Panc1 (cell line): ENCODE measurements around the gene CCDC14. TPM values are rescaled to one million over a fixed set of nuclear protein-coding genes. Genes with fewer than 3 reads are reported as not detected.
A peak's percentile ranks its signal among the peaks of the same experiment; 100 is the strongest.
"Not testable (repeated sequence)": the region's sequence is repeated elsewhere in the genome, so short reads cannot be mapped to it uniquely, and the experiment has no call there.

ENCODE experiments used
- ATAC-seq: fragments of 200-7000 bp; cut with Tn5 transposase; 2 replicates; pipeline ENCODE4 v1.9.1; 2020; ENCODE audit warnings: mild to moderate bottlenecking, moderate library complexity
- BruUV-seq: library from RNA; stranded (reverse); fragments of 400-500 nt; replicated peaks from 2 replicates; lab custom pipeline; 2021; lab: Mats Ljungman, UMichigan
- CTCF ChIA-PET: fragments of 300-600 bp; sonication (Branson Sonifier 250); formaldehyde crosslinking; loops from one replicate; lab custom pipeline; 2022; ENCODE audit warnings: antibody characterized with exemption; lab: Charles Lee
- POLR2A ChIA-PET: fragments of 300-600 bp; sonication (Branson Sonifier 250); formaldehyde crosslinking; loops from one replicate; lab custom pipeline; 2022; ENCODE audit warnings: antibody characterized with exemption; lab: Charles Lee
- DNase-seq: peaks from one replicate; pipeline ENCODE4 v3.0.0-alpha.2; 2010; ENCODE audit warnings: low read depth, low spot score
- H3K27ac ChIP-seq: 2 replicates; pipeline ENCODE4 v1.5.1; 2011; ENCODE audit warnings: mild to moderate bottlenecking, low read length, inconsistent platforms
- H3K27me3 ChIP-seq: fragments of 200-500 bp; sonication (Bioruptor generic); 2 replicates; pipeline ENCODE4 v1.6.0; 2014; ENCODE audit warnings: low read length, inconsistent platforms; ENCODE audit not compliant: control insufficient read depth, insufficient read depth
- H3K36me3 ChIP-seq: fragments of 200-500 bp; sonication (Bioruptor generic); 2 replicates; pipeline ENCODE4 v1.5.1; 2014; ENCODE audit warnings: inconsistent platforms, mild to moderate bottlenecking, low read length, moderate library complexity; ENCODE audit not compliant: control insufficient read depth, insufficient read depth
- H3K4me1 ChIP-seq: 2 replicates; pipeline ENCODE4 v1.5.1; 2011; ENCODE audit warnings: inconsistent platforms, mild to moderate bottlenecking, low read length, moderate library complexity; ENCODE audit not compliant: control insufficient read depth, insufficient read depth
- H3K4me3 ChIP-seq, 2 experiments: 2 replicates each; pipeline ENCODE4 v1.5.1; 2011 to 2012; ENCODE audit warnings: low read depth in 2 of 2, low read length in 2 of 2, mild to moderate bottlenecking in 2 of 2, inconsistent platforms in 1 of 2, moderate library complexity in 1 of 2
- H3K9me3 ChIP-seq: fragments of 200-500 bp; sonication (Bioruptor generic); 2 replicates; pipeline ENCODE4 v1.5.1; 2014; ENCODE audit warnings: low read depth, mild to moderate bottlenecking, inconsistent platforms, low read length, moderate library complexity; ENCODE audit not compliant: control insufficient read depth, insufficient read depth
- POLR2AphosphoS5 ChIP-seq: IDR thresholded peaks from 2 replicates; pipeline ENCODE4 v1.6.1; 2012; ENCODE audit warnings: mild to moderate bottlenecking, low read depth, low read length, moderate library complexity
- REST ChIP-seq, 2 experiments: IDR thresholded peaks; 2 replicates each; pipeline ENCODE4 v1.6.1; 2011 to 2012; ENCODE audit warnings: low read depth in 2 of 2, control low read depth in 1 of 2, low read length in 1 of 2, mild to moderate bottlenecking in 1 of 2, moderate library complexity in 1 of 2; ENCODE audit not compliant: insufficient read depth in 1 of 2
- SIN3A ChIP-seq: IDR thresholded peaks from 2 replicates; pipeline ENCODE4 v1.6.1; 2012; ENCODE audit warnings: low read depth, mild to moderate bottlenecking, low read length, moderate library complexity, borderline replicate concordance; ENCODE audit not compliant: insufficient read depth
- TCF7L2 ChIP-seq: IDR thresholded peaks from 2 replicates; pipeline ENCODE4 v1.6.1; 2011; ENCODE audit warnings: mild to moderate bottlenecking, low read depth, low read length, inconsistent platforms
- in situ Hi-C: cut with HindIII; loops from 2 replicates; pipeline ENCODE4 v1.10.0; 2016; ENCODE audit warnings: low sequenced_read_pairs, low pct_unique_long_range_greater_than_20kb
- intact Hi-C: fragments of 100-400 bp; cut with micrococcal nuclease; formaldehyde crosslinking; loops from one replicate; pipeline ENCODE4 v1.10.0; 2022; ENCODE audit not compliant: unreplicated experiment
- total RNA-seq: library from RNA; stranded (reverse); gene quantifications from one replicate; pipeline ENCODE4 v1.2.1, GENCODE V29; 2021; ENCODE audit not compliant: unreplicated experiment
- TF ChIP-seq, protein P1 (sequence below): fragments of 450-650 bp; IDR thresholded peaks from 2 replicates; pipeline ENCODE4 v1.5.1; 2017; ENCODE audit warnings: mild to moderate bottlenecking

The CCDC14 gene
- total RNA-seq, 1 experiment from 2014 or later: 57.7 TPM

DNA sequence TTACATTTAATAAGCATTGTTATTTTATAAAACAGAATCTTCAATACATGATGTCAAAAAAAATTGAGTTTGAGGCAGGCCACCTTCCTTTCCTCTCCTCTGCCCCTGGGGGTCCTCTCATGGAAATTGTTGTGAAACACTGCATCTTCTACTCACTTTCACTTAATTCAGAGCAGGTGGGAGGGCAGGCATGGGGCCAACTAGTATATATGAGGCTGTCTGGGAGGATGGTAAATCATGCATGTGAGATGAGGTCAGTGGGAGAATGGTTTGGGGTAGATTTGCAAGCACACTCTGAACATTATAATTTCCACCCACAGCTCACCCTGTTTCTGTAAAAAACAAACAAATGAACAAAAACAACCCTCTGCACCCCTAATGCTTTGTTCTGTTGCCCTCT, 10.4 kb upstream of the CCDC14 start:
- BruUV-seq: no TSS peak
- POLR2A ChIA-PET: no interaction called here
- ATAC-seq (no peak), DNase-seq (no peak)
- Histone ChIP-seq H3K27me3 (peaks cover 13% of the 10 kb centered on the region), H3K4me1 (no peaks in the 10 kb centered on the region), H3K36me3 (no peaks in the 10 kb centered on the region), H3K9me3 (no peaks in the 10 kb centered on the region), H3K27ac (no peak overlapping the region), H3K4me3 (no peak overlapping the region)
- intact Hi-C loops (no loop called here), in situ Hi-C loops (no loop called here)
- TF ChIP-seq POLR2AphosphoS5: no peak
- TF ChIP-seq TCF7L2: no peak
- TF ChIP-seq REST (IDR thresholded peaks at IDR 0.05; ENCODE audit: insufficient read depth in 1 of 2, low read depth in 2 of 2, low read length in 1 of 2): no peak
- TF ChIP-seq, protein P1, sequence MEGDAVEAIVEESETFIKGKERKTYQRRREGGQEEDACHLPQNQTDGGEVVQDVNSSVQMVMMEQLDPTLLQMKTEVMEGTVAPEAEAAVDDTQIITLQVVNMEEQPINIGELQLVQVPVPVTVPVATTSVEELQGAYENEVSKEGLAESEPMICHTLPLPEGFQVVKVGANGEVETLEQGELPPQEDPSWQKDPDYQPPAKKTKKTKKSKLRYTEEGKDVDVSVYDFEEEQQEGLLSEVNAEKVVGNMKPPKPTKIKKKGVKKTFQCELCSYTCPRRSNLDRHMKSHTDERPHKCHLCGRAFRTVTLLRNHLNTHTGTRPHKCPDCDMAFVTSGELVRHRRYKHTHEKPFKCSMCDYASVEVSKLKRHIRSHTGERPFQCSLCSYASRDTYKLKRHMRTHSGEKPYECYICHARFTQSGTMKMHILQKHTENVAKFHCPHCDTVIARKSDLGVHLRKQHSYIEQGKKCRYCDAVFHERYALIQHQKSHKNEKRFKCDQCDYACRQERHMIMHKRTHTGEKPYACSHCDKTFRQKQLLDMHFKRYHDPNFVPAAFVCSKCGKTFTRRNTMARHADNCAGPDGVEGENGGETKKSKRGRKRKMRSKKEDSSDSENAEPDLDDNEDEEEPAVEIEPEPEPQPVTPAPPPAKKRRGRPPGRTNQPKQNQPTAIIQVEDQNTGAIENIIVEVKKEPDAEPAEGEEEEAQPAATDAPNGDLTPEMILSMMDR: no peak
- TF ChIP-seq SIN3A: no peak
- CTCF ChIA-PET: no interaction called here

GRCh38 chr3:123967260-123967659, 6.2 kb upstream of the CCDC14 start:
- ATAC-seq, intact Hi-C loops, H3K4me3 ChIP-seq, in situ Hi-C loops, H3K4me1 ChIP-seq, H3K9me3 ChIP-seq, POLR2A ChIA-PET, H3K27ac ChIP-seq, H3K36me3 ChIP-seq, DNase-seq, CTCF ChIA-PET, BruUV-seq: not testable (repeated sequence)
- H3K27me3 ChIP-seq: peaks cover 16% of the 10 kb centered on the region

DNA sequence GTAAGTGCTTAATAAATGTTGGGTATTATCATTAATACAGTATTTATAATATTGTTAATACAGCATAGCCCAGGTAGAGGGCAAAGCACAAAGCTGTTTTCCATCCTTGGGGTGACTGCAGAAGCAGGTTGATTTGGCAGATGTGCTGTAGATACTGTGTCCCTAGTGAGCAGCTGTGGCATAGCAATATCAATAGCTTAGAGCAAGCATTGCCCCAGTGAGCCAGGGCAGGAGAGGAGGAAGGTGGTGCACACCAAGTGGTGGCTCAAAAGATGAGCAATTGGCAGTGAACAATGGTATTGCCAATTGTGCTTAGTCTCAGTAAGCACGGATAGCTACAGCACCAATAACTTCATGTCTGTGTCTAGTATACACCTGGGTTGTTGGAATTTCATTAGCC, 5.8 kb upstream of the CCDC14 start:
- H3K9me3 ChIP-seq, DNase-seq, H3K4me1 ChIP-seq, H3K36me3 ChIP-seq, intact Hi-C loops, H3K27ac ChIP-seq, H3K4me3 ChIP-seq, CTCF ChIA-PET, BruUV-seq, POLR2A ChIA-PET, in situ Hi-C loops: not testable (repeated sequence)
- peaks cover 16% of the 10 kb centered on the region for H3K27me3 ChIP-seq
- ATAC-seq: peak; percentile 73

GRCh38 chr3:123964793-123965192, 3.8 kb upstream of the CCDC14 start:
- BruUV-seq, H3K36me3 ChIP-seq, in situ Hi-C loops, H3K4me3 ChIP-seq, H3K27ac ChIP-seq, ATAC-seq, intact Hi-C loops, H3K4me1 ChIP-seq, DNase-seq, H3K9me3 ChIP-seq: not testable (repeated sequence)
- peaks cover 10% of the 10 kb centered on the region for H3K27me3 ChIP-seq
- ChIA-PET CTCF (interaction anchor here (0.5 kb wide), 1 partner anchor 235 kb away, joined by 3 read pairs; no protein-coding TSS in a partner anchor), POLR2A (interaction anchor here (0.5 kb wide), 1 partner anchor 36 kb away, joined by 5 read pairs; no protein-coding TSS in a partner anchor)
